NCI-H2227 (cell line): ENCODE data around the gene C1orf226.
A peak's percentile ranks its signal among the peaks of the same experiment; 100 is the strongest.

Experiments
- DNase-seq: peaks from one replicate; lab custom pipeline; 2025; ENCODE audit not compliant: unreplicated experiment; lab: John Stamatoyannopoulos, UW

The C1orf226 gene

DNA sequence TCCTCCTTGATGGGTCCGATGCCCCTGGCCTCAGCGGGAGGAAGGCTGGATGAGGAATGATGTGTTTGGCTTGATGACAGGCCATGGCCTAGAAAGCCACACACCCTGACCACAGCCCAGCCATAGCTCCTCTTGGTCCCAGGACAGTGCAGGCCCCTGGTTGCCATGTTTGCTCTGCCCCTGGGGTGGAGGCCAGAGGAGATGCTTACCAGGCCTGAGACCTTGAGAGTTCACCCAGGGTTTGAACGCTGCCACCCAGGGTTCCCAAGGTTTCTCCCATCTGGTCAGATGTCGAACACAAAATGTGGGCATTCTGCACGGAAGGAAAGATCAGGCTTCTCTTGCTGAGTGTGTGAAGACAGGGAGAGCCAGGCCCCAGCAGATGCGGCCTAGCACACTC is 2.6 kb downstream of the C1orf226 start:
- no peak for DNase-seq

DNA sequence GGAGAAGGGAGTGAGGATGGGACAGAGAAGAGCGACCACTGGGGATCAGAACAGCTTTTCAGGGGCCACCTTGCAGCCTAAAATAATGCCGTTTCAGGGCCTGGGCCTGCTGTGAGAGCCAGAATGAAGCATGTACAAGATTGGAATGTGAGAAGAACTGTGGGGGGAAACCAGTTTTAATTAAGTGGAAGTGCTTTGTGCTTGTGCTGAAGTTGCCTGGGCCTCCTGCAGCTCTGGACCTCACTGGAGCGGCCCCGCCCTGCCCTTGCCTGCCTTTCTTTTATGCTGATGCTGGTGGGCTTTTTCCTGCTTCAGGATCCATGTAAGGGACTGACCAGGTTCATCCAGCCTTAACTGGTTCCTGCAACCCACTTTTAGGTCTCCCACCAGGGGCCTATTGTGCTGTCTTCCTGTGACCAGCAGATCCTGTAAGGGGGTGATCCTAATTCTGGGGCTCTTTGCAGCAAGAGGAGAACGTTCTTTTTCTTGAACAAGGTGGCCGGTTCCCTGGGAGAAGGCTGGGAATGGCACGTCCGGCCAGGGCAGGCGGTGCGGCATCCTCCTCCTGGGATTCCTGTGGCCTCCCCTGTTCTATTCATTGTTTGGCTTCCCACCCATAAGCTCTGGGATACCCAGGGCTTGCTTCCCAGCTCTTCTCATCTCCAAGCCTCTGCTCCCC is 3.2 kb downstream of the C1orf226 start:
- DNase-seq: no peak

DNA sequence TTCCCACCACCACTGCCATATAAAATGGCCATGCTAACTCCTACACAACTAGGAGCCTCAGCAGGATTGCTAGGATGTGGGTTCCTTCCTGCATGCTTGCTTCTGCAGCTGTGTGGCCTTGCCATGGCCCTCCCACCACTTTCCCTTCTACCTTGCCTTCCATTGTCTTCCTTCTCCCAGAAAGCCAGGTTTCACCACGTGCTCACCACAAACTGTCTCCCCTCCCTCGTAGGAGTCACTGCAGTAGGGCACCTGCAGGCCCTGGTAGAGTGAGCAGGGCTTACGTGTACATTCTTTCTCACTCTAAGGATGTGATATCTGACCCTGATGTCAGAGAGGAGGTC is 3.7 kb downstream of the C1orf226 start:
- DNase-seq: no peak

- DNase-seq: no peak
Observed at GRCh38 chr1:162385702-162386101, 4.2 kb downstream of the C1orf226 start.

- DNase-seq: no peak
Observed at GRCh38 chr1:162386292-162387225, 5.0 kb downstream of the C1orf226 start.

DNA sequence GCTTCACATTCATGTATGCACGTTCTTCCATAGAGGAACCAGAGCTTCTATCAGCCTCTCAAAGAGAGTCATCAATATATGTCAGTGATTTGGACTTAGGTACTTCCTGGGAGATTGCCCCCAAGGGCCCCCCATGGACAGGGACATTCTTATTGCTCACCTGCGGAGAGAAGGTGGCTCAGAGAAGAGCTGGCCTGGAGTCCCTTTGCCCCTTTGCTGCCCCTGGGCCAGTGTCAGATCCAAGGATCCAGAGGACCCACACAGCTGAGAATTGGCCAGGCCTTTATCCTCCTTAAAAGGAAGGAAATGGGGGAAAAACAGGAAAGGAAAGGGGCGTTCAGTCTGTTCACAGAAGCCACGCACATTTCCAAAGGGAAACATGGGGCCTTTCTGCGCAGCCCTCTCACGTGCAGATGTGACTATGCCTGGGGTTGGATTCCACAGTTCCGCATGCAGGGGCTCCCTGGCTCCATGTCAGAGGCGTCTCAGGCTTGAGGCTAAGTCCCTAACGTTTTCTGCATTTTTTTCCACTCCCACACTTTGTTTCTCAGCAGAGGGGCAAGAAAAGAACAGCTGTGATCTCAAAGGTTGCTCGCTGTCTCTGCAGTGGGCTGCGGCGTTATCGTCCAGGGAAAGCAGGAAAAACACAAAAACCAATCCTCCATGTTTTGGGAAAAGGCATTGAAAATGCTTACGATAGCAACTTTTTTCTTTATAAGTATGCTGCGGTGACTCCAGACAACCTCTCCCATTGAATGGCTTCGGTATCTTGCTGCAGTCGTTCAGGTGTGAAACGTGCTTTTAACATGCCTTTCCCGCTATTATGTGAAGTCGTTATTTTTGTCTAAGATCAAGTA is 5.9 kb downstream of the C1orf226 start:
- no peak for DNase-seq

- DNase-seq: no peak
Observed at GRCh38 chr1:162388083-162388594, 6.6 kb downstream of the C1orf226 start.

DNA sequence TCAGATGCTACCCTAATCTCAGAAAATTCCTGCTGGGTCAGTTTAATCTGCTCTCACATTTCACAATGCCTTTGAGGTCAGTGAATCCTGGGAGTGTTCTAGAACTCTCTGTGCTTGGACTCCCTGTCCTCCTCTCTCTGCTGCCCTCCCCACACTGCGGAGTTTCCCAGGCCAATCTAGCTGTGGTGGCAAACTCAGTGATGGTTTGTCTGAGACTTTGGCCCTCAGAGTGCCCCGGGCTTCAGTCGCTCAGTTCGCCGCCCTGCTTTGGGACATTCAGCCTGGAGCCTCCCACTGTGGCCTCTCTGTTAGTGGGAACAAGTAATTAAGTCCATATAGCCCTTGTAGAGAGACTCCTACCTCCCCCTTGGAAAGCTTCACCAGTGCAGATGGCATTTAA is 7.1 kb downstream of the C1orf226 start:
- DNase-seq: no peak

DNA sequence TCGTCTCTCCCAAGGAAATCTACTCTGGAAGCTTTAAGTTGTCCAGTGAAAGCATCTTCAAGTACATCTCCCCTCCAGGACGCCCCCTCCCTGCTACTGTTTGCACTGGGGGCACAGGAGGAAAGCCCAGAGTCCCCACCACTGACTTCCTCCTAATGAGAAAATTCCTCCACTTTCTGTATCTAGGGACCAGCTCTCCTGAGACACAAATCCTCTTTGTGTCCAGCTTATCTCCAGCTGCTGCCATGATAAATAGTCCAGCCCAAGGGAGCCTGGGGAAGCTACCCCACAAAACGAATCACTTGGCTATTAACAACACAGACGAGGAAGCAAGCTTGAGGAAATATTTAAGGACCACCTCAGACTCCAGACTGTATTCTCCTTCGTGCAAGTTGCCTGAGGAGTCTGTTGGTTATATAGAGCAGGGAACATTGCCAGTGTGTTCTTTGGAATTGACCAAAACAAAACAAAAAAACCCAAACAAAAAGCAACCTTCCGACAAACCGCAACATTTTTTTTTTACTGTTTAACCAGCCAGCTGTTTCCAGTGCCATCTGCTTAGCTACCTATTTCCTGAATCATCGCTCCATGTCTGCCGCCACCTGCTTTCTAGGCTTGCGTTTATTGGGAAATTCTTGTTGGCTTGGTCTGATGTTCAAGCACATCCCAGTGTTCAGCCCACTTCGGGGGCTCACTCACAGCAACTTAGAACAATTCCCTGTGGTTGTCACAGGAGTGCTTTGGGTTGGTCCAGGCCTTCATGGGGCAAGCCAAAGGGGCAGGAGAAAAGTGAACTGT is 7.7 kb downstream of the C1orf226 start:
- no peak for DNase-seq

DNA sequence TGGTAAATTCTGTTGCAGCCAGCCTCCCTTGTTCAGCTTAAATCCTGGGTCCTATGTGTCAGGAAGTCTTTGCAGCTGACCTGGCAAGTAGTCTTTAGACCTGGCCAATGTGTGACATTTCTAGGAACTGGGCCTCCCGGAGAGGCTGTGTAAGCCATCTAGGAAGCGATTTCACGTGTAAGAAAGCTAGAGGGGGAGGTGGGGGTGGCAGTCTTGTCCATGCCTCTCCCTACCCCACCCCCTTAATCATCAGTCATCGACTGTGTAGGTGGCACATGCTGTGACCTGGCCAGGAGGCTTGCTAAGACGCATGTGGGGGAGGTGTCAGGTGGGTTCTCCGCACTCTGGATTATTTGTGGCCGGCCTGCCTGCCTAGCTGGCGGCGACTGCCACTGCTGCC is 8.4 kb downstream of the C1orf226 start:
- DNase-seq: no peak

GRCh38 chr1:162390396-162391185 is 9.1 kb downstream of the C1orf226 start:
- DNase-seq: peak; percentile 10

GRCh38 chr1:162391790-162392563 is 10.4 kb downstream of the C1orf226 start:
- DNase-seq: peak; percentile 32

GRCh38 chr1:162396201-162396906 is 14.8 kb downstream of the C1orf226 start:
- no peak for DNase-seq

- DNase-seq: no peak
Observed at GRCh38 chr1:162397039-162397448, 15.5 kb downstream of the C1orf226 start.

DNA sequence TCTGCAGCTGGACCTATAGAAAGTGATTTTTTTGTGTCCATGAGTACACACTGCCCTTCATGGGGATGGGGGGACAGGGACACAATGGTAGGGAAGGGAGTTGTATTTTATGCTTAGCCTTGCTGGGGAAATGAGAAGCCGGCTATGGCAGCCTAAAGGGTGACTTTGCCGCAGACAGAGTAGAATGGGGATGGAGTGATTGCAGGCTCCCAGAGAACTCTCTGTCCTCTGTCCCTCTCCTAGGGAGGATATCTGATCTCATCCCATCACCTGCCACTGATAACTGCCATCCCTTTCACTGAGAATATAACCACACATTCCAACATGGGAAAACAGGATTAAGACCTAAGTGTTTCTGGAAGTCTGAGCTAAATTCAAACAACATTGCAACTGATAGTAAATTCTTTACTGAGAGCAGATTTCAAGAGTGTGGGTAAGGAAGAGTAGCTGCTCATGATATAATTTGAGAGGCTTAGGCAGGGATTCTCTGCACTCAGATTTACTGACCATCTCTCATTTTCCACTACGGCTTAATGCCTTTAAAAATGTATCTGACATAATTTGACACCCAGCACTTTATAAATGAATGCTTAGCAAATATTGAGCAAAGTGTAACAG is 16.5 kb downstream of the C1orf226 start:
- DNase-seq: no peak

GRCh38 chr1:162398999-162399580 is 17.6 kb downstream of the C1orf226 start:
- no peak for DNase-seq

- no peak for DNase-seq
Observed at GRCh38 chr1:162400790-162401355, 19.3 kb downstream of the C1orf226 start.
